GM18870 (cell line): ENCODE measurements around the gene HDAC9.

Experiments
- ATAC-seq: cut with Tn5 transposase; IDR thresholded peaks from one replicate; pipeline ENCODE4 v1.9.1; 2021; ENCODE audit warnings: moderate library complexity; ENCODE audit not compliant: unreplicated experiment

Gene HDAC9

DNA sequence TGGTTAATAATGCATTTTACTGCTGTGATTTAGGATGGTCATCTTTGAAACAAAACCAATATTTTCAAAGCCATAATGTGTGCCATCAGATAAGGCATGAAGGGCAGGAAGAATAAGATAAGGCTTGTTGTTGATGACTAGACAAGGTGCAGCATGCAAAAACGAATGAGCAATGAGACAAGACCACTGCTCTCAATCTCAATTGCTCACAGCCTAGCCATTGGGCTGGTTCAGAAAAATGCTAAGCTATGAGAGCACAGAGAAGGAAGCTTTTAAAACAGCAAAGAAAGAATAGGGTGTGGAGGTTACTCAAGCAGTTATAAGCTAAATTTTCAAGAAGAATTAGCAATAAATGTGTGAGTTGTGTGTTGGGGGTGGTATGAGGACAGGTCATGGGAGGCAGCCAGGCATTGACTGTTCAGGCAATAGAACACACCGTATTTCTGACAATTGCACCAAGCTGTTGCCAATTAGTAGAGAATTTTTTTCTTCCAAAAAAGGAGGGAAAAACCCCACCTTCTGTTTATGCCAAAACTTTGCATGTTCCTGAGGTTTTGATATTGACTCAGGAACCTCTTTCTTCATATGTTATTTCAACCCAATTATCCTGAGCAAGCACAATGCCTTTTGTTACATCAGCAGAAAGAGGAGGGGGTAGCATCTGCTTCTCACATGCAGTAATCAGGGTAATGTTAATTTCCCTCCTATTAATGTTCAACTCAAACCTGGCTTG lies 276.5 kb downstream of the HDAC9 start:
- no peak for ATAC-seq

- ATAC-seq = no peak
These were observed 277.0 kb downstream of the HDAC9 start for GRCh38 chr7:18772567-18772965.

GRCh38 chr7:18777314-18777713 lies 281.8 kb downstream of the HDAC9 start:
- ATAC-seq = no peak

DNA sequence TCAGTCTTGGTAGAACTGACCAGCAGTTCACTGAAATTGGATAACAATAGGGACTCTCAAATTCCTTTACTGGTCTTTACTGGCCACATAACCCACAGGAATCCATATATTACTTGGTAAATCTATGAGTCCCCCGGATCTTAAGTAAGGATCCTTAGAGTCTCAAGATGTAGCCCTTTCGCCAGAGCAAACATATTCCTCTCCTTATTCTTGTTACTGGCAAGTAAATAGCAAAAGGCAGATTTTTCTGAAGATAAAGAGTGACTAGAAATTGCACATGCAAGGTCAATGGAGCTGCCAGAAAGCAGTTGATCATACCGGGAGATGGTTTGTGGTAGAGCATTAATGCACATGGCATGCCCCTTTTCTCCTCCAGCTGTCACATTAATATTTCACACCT lies 283.0 kb downstream of the HDAC9 start:
- no peak for ATAC-seq

DNA sequence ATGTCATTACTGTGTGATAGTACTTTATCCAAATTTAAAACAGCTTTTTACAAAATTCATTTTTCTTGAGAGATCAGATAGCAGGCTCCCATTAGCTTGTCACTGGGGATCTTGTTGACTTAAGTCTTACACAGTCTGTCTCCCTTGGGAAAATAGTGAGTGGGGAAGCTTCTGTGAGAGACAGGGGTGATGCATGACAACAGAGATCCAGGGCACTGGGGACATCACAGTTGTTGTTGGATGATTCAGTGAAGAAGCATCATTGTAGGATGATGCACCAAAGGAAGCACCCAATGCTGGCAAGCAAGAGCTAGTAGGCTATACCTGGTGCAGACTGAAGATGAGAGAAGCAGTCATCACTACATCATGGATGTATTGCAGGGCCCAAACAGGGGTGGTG lies 284.7 kb downstream of the HDAC9 start:
- no peak for ATAC-seq

- ATAC-seq = no peak
These were observed 285.4 kb downstream of the HDAC9 start for GRCh38 chr7:18780938-18781337.

DNA sequence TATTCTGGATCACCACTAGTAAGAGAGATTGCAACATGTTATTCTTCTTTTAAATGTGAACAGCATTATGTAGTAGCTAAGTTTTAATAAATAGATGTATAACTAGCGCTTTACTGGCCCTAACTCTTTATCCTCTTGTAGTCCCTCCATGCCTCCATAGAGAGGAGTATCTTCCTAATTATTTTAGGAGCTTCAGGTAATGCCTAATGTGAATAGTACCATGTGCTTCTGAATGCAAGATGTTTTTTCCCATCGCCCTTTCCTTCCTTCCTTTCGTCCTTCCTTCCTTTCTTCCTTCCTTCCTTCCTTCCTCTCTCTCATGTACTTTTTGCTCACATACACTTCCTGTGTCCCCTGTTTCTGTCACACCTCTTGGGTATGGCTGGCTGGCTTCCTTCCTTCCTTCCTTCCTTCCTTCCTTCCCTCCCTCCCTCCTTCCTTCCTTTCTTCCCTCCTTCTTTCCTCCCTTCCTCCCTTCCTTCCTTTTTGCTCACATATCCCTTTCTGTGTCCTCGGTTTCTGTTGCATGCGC lies 290.7 kb downstream of the HDAC9 start:
- ATAC-seq = no peak

- no peak for ATAC-seq
These were observed 291.2 kb downstream of the HDAC9 start for GRCh38 chr7:18786796-18787195.

DNA sequence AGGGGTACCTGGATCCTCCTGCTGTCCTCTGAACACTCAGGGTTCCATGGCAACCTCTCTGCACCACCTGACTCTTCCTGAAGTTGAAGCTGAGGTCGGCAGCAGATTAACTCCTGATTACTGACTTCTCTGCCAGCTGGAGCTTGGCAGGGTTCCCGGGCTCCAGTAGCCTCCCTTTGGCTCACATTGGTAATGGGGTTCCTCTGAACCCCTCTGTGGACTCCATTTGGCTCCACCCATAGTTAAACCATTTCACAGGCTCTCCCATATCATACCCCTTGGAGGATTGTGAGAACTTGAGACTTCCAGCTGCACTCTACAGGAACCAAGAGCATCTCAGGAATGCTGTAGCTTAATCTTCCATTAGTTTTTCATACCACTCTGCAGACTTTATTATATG lies 292.5 kb downstream of the HDAC9 start:
- ATAC-seq = no peak

DNA sequence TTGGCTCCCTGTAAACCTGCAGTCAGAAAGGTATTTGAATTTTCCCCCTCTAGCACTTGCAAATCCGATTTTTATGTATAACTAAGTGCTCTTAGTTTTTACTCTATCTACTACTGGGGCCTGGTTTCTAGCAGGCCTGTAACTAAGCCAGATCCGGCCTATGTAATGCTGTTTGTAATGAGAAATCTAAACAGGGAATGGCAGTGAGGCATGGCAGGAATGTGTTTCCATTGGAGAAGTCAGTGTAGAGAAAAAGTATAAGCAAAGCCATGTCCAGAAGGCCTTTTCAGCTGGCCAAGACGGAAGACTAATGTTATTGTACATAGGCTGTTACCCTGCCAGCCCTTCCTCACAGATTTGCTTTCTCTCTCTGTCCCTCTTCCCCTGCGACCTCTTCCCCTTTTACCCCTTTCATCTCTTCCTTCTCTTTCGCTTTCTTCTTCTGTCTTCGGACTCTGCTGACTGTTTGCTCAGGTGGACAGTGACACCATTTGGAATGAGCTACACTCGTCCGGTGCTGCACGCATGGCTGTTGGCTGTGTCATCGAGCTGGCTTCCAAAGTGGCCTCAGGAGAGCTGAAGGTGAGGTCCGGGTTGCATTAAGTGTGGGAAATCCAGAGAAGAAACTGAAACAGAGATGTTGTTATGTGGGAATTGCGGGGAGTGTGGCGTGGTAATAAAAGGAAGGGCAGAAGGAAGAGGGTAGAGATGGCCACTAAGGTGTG lies 297.5 kb downstream of the HDAC9 start:
- ATAC-seq = no peak

- no peak for ATAC-seq
These were observed 300.7 kb downstream of the HDAC9 start for GRCh38 chr7:18796216-18796615.

DNA sequence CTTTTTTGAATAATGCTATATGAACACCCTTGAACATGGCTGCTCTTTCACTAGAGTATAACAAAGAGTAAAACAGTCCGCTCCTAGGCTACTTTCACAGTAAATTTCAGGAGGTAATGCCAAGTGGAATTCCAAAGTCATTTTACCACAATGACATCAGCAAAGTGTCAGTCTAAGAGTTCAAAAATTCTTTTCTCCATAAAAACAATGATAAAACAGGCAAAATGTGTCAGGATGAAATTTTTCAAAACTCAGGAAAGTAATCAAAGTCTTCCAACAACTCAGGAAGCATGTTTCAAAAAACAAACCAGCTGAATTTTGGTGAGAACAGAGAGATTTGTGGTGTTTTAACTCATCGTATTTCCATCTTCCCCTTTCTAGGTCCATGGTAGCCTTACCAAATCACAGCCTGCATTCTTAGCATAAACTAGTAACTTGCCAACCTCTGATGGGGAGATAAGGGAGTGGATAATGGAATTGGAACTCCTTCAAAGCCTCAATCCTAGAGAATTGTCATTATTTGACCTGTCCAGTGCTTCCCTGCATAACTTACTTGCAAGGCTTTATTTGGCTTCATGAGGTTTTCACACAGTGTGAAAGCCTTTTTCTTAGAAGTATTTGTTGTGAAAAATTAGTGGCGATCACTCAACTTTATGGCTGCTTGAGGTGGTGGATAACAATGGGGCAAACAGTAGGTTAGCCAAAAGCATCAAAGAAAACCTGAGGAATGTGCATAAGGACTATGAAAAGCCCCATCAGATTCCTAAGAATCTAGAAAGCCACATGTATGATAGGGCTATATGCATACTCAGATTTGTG lies 302.7 kb downstream of the HDAC9 start:
- ATAC-seq = no peak

DNA sequence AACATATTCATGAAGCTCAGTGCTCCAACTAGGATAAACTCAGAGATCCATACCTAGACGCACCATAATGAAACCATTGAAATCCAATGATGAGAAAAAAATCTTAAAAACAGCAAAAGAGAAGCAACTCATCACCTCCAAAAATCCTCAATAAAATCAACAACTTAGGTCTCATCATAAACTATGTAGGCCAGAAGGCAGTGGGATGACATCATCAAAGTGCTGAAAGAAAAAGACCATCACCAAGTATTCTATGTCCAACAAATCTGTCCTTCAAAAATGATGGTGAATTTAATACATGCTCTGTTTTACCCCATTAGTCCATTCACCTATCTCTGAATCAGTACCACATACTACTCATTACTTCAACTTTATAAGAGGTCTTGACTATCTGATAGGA lies 304.4 kb downstream of the HDAC9 start:
- no peak for ATAC-seq

GRCh38 chr7:18803923-18804322 lies 308.4 kb downstream of the HDAC9 start:
- no peak for ATAC-seq

- ATAC-seq = no peak
These were observed 310.6 kb downstream of the HDAC9 start for GRCh38 chr7:18806177-18806576.

DNA sequence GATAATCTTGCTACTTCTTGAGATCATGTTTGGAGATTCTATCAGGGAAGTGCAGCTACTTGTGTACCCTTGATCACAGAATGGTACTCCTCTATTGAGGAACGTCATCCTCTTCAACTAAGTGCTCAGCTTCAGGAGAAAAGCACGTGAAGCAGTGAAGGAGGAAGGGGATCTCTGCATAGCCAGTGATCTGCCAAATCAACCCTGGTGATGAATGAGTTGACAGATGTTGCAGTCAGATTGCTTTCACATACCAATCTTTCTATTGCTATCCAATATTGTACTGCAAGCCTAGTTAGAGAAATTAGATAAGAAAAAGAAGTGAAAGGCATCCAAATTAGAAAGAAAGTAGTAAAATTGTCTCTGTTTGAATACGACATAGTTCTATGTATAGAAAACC lies 312.5 kb downstream of the HDAC9 start:
- ATAC-seq = no peak

DNA sequence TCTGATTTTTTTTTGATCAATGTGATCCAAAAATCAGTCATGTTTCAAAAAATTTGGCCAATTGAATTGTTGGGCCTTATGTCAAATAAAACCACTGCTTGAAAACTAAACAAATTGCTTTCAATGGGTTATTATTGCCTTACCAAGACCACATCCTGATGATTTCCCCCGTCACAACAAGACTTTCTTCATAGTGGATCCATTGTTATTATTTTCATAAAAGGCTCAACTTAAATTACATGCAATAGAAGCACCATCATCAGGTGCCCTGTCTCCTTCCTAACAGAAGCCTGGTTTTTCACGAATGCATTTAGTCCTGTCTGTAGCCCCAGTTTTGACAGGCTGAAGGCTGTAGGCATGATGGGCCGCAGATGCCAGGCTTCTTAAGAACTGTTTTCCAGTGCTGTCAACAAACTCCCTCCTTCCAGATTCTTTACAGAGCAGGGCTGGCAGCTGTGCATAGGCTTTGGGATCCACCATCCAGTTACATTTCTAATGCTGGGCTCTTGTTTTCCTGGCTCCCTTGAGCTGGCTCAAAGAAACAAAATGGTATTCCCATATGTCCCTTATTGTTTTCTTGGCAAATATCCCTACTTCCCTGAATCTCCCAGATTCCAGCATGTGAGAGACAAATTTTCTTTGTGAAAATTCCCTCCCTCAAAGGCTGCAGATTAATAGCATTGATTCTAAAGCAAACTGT lies 319.9 kb downstream of the HDAC9 start:
- ATAC-seq = no peak

- no peak for ATAC-seq
These were observed 325.4 kb downstream of the HDAC9 start for GRCh38 chr7:18820981-18821380.

GRCh38 chr7:18821554-18821953 lies 326.0 kb downstream of the HDAC9 start:
- ATAC-seq = no peak

DNA sequence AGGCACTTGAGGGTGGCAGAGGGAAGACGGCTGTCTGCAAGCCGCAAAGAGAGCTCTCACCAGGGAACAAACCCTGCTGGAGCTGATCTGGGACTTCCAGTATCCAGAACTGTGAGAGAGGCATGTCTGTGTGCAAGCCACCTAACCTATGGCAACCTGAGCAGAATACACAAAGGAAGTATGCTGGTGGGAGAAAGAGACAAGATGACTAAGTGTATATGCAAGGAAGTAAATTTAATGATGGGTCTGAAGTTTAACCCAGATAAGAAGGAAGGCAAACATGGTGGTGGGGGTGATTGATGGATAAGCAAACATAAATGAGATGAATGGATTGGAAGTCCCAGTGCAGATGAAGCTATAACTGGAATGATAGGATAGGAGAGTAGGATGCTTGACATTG lies 328.6 kb downstream of the HDAC9 start:
- ATAC-seq = no peak
